ENCODE data around the gene LRFN5.
"Not testable (repeated sequence)": the region's sequence is repeated elsewhere in the genome, so short reads cannot be mapped to it uniquely, and the experiment has no call there.

Gene LRFN5

DNA sequence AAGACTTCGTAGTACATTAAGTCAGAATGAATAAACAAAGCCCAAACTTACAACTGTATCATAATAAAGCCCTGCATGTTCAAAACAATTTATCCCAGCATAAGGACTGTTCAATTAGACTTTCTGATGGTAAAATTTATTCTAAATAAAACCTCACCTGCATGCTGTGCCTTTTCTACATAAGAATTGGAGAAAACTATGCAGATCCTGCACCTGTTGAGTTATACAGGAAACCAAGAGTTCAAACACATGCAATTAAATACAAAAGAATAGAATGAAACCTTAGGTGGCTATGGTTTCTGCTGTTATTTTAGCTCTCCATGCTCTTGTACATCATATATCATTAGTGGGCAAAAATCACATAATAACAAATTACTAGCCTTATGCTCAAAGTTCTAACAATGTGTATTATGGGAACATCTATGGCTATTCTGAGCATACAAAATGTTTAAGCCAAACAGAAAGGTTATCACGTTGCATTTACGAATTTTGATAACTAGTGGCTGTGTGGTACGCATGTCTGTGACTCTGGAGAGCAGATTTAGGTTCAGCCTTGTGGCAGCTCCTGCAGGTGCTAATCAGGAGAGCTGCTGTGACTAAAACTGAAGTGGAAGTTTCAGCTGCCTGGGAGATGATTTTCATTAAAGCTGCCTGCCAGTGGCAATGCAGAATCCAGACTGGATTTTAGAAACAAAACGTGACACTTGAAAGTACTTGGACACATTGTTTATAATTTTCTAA lies 36.1 kb upstream of the LRFN5 start:
- Histone ChIP-seq H3K4me1 (ENCODE audit: control insufficient read depth in 2 of 2, insufficient read depth in 1 of 2, low read depth in 1 of 2, low read length in 2 of 2) (no peaks in the 10 kb centered on the region), H2BK5ac (ENCODE audit: low read length) (no peak overlapping the region), H3K23ac (ENCODE audit: low read depth, low read length, poor library complexity) (no peak overlapping the region), H3K4me2 (ENCODE audit: insufficient read depth, low read length, poor library complexity, severe bottlenecking) (no peak overlapping the region), H3K4ac (ENCODE audit: low read length) (no peak overlapping the region), H3K27ac (replicated peaks; ENCODE audit: low read length) (no peak overlapping the region), H3K9ac (ENCODE audit: low read depth, low read length, poor library complexity) (no peak overlapping the region), H2BK15ac (ENCODE audit: low read length) (no peak overlapping the region), H2BK120ac (ENCODE audit: low read depth, low read length) (no peak overlapping the region), H3K9me3 (replicated peaks in 1 of 2; ENCODE audit: control insufficient read depth in 2 of 2, insufficient read depth in 1 of 2, low read depth in 1 of 2, low read length in 2 of 2) (no peaks in the 10 kb centered on the region), H3K36me3 (replicated peaks in 1 of 2; ENCODE audit: control insufficient read depth in 2 of 2, insufficient read depth in 2 of 2, low read length in 2 of 2) (no peaks in the 10 kb centered on the region), H2AK5ac (ENCODE audit: low read depth, low read length) (no peak overlapping the region), H4K91ac (ENCODE audit: low read depth, low read length, poor library complexity) (no peak overlapping the region), H4K8ac (ENCODE audit: low read depth, low read length) (no peak overlapping the region), H3K79me1 (ENCODE audit: low read depth, low read length) (no peaks in the 10 kb centered on the region), H2AFZ (ENCODE audit: low read length) (no peak overlapping the region), H2BK12ac (ENCODE audit: low read length) (no peak overlapping the region), H3K27me3 (ENCODE audit: control insufficient read depth in 3 of 3, insufficient read depth in 3 of 3, low read depth in 1 of 3, low read length in 3 of 3) (no peaks in the 10 kb centered on the region), H3K4me3 (ENCODE audit: low read length in 2 of 2) (no peak overlapping the region), H3K14ac (ENCODE audit: low read length) (no peak overlapping the region), H3K18ac (ENCODE audit: low read length) (no peak overlapping the region)
- no peak for DNase-seq (ENCODE audit: low spot score)
- no CpG with 5 or more reads among the region's 5 CpGs for WGBS, 2 donors (ENCODE audit: extremely low coverage in 2 of 2, insufficient read length in 2 of 2, insufficient replicate concordance in 1 of 2)

GRCh38 chr14:41586237-41586636 lies 20.4 kb upstream of the LRFN5 start:
- H3K9ac ChIP-seq (ENCODE audit: low read depth, low read length, poor library complexity), result no peak overlapping the region

GRCh38 chr14:41597647-41598046 lies 9.0 kb upstream of the LRFN5 start:
- Histone ChIP-seq H3K27me3 (ENCODE audit: control insufficient read depth in 3 of 3, insufficient read depth in 3 of 3, low read depth in 1 of 3, low read length in 3 of 3) (no peaks in the 10 kb centered on the region), H3K18ac (ENCODE audit: low read length) (no peak overlapping the region), H2AK5ac (ENCODE audit: low read depth, low read length) (no peak overlapping the region), H3K79me1 (ENCODE audit: low read depth, low read length) (no peaks in the 10 kb centered on the region), H4K91ac (ENCODE audit: low read depth, low read length, poor library complexity) (no peak overlapping the region), H4K8ac (ENCODE audit: low read depth, low read length) (no peak overlapping the region), H3K36me3 (replicated peaks in 1 of 2; ENCODE audit: control insufficient read depth in 2 of 2, insufficient read depth in 2 of 2, low read length in 2 of 2) (no peaks in the 10 kb centered on the region), H2BK120ac (ENCODE audit: low read depth, low read length) (no peak overlapping the region), H2AFZ (ENCODE audit: low read length) (no peak overlapping the region), H3K9me3 (replicated peaks in 1 of 2; ENCODE audit: control insufficient read depth in 2 of 2, insufficient read depth in 1 of 2, low read depth in 1 of 2, low read length in 2 of 2) (no peaks in the 10 kb centered on the region), H3K4me1 (ENCODE audit: control insufficient read depth in 2 of 2, insufficient read depth in 1 of 2, low read depth in 1 of 2, low read length in 2 of 2) (no peaks in the 10 kb centered on the region), H3K4me3 (ENCODE audit: low read length in 2 of 2) (no peak overlapping the region), H2BK12ac (ENCODE audit: low read length) (no peak overlapping the region), H2BK15ac (ENCODE audit: low read length) (no peak overlapping the region), H3K4ac (ENCODE audit: low read length) (no peak overlapping the region), H3K4me2 (ENCODE audit: insufficient read depth, low read length, poor library complexity, severe bottlenecking) (no peak overlapping the region), H3K9ac (ENCODE audit: low read depth, low read length, poor library complexity) (no peak overlapping the region), H2BK5ac (ENCODE audit: low read length) (no peak overlapping the region), H3K23ac (ENCODE audit: low read depth, low read length, poor library complexity) (no peak overlapping the region), H3K14ac (ENCODE audit: low read length) (no peak overlapping the region), H3K27ac (replicated peaks; ENCODE audit: low read length) (no peak overlapping the region)
- no peak for DNase-seq (ENCODE audit: low spot score)
- WGBS, 2 donors (ENCODE audit: extremely low coverage in 2 of 2, insufficient read length in 2 of 2, insufficient replicate concordance in 1 of 2), result no CpG with 5 or more reads among the region's 25 CpGs

More at GRCh38 chr14:41586237-41586636, 20.4 kb upstream of the LRFN5 start:
- no peak overlapping the region for H4K91ac ChIP-seq (ENCODE audit: low read depth, low read length, poor library complexity)
- no peak overlapping the region for H2AK5ac ChIP-seq (ENCODE audit: low read depth, low read length)
- no peak overlapping the region for H2AFZ ChIP-seq (ENCODE audit: low read length)
- no peak overlapping the region for H3K18ac ChIP-seq (ENCODE audit: low read length)
- no peak overlapping the region for H2BK15ac ChIP-seq (ENCODE audit: low read length)
- no peak overlapping the region for H2BK12ac ChIP-seq (ENCODE audit: low read length)
- no peak overlapping the region for H2BK120ac ChIP-seq (ENCODE audit: low read depth, low read length)
- no peak overlapping the region for H3K4ac ChIP-seq (ENCODE audit: low read length)
- no peaks in the 10 kb centered on the region for H3K36me3 ChIP-seq (replicated peaks in 1 of 2; ENCODE audit: control insufficient read depth in 2 of 2, insufficient read depth in 2 of 2, low read length in 2 of 2)
- no peak overlapping the region for H3K14ac ChIP-seq (ENCODE audit: low read length)
- DNase-seq (ENCODE audit: low spot score), result no peak
- H3K27me3 ChIP-seq (ENCODE audit: control insufficient read depth in 3 of 3, insufficient read depth in 3 of 3, low read depth in 1 of 3, low read length in 3 of 3), result no peaks in the 10 kb centered on the region
- H3K4me3 ChIP-seq (ENCODE audit: low read length in 2 of 2), result no peak overlapping the region
- no peak overlapping the region for H2BK5ac ChIP-seq (ENCODE audit: low read length)
- no peaks in the 10 kb centered on the region for H3K4me1 ChIP-seq (ENCODE audit: control insufficient read depth in 2 of 2, insufficient read depth in 1 of 2, low read depth in 1 of 2, low read length in 2 of 2)
- H3K27ac ChIP-seq (replicated peaks; ENCODE audit: low read length), result no peak overlapping the region
- no peak overlapping the region for H3K23ac ChIP-seq (ENCODE audit: low read depth, low read length, poor library complexity)
- H3K4me2 ChIP-seq (ENCODE audit: insufficient read depth, low read length, poor library complexity, severe bottlenecking), result no peak overlapping the region
- no peaks in the 10 kb centered on the region for H3K79me1 ChIP-seq (ENCODE audit: low read depth, low read length)
- no peaks in the 10 kb centered on the region for H3K9me3 ChIP-seq (replicated peaks in 1 of 2; ENCODE audit: control insufficient read depth in 2 of 2, insufficient read depth in 1 of 2, low read depth in 1 of 2, low read length in 2 of 2)
- H4K8ac ChIP-seq (ENCODE audit: low read depth, low read length), result no peak overlapping the region

- H4K91ac ChIP-seq (ENCODE audit: low read depth, low read length, poor library complexity); H3K23ac ChIP-seq (ENCODE audit: low read depth, low read length, poor library complexity); H3K4me3 ChIP-seq (ENCODE audit: low read length in 2 of 2); H3K79me1 ChIP-seq (ENCODE audit: low read depth, low read length); H2BK5ac ChIP-seq (ENCODE audit: low read length); H3K27ac ChIP-seq (replicated peaks; ENCODE audit: low read length); H3K4me2 ChIP-seq (ENCODE audit: insufficient read depth, low read length, poor library complexity, severe bottlenecking); H3K27me3 ChIP-seq (ENCODE audit: control insufficient read depth in 3 of 3, insufficient read depth in 3 of 3, low read depth in 1 of 3, low read length in 3 of 3); H2BK120ac ChIP-seq (ENCODE audit: low read depth, low read length); H3K36me3 ChIP-seq (replicated peaks in 1 of 2; ENCODE audit: control insufficient read depth in 2 of 2, insufficient read depth in 2 of 2, low read length in 2 of 2); H3K18ac ChIP-seq (ENCODE audit: low read length); H3K4ac ChIP-seq (ENCODE audit: low read length); H2BK12ac ChIP-seq (ENCODE audit: low read length); DNase-seq (ENCODE audit: low spot score); H3K14ac ChIP-seq (ENCODE audit: low read length); H2AK5ac ChIP-seq (ENCODE audit: low read depth, low read length); H4K8ac ChIP-seq (ENCODE audit: low read depth, low read length); H3K4me1 ChIP-seq (ENCODE audit: control insufficient read depth in 2 of 2, insufficient read depth in 1 of 2, low read depth in 1 of 2, low read length in 2 of 2); H2AFZ ChIP-seq (ENCODE audit: low read length); H2BK15ac ChIP-seq (ENCODE audit: low read length); H3K9me3 ChIP-seq (replicated peaks in 1 of 2; ENCODE audit: control insufficient read depth in 2 of 2, insufficient read depth in 1 of 2, low read depth in 1 of 2, low read length in 2 of 2); H3K9ac ChIP-seq (ENCODE audit: low read depth, low read length, poor library complexity): not testable (repeated sequence)
- WGBS, 2 donors (ENCODE audit: extremely low coverage in 2 of 2, insufficient read length in 2 of 2, insufficient replicate concordance in 1 of 2), result no CpG with 5 or more reads among the region's 6 CpGs
Measured at GRCh38 chr14:41599805-41600385, 6.8 kb upstream of the LRFN5 start.
